Fibroblast of lung (primary cell): ENCODE measurements around the gene SMIM24.

ENCODE experiments used
- CTCF ChIP-seq, 2 donors: IDR thresholded peaks in 1 of 2; conservative IDR thresholded peaks in 1 of 2; 1 replicate in 1 of 2; 2 replicates in 1 of 2; pipeline ENCODE4 v1.5.1; 2011 to 2012; ENCODE audit warnings: low read length in 2 of 2, control low read depth in 1 of 2, inconsistent platforms in 1 of 2, low read depth in 1 of 2, mild to moderate bottlenecking in 1 of 2
- EZH2 ChIP-seq: IDR thresholded peaks from 2 replicates; pipeline ENCODE4 v1.5.1; 2012; ENCODE audit warnings: low read length, control low read depth, mild to moderate bottlenecking; ENCODE audit errors: missing control alignments

GRCh38 chr19:3456925-3457527 lies 23.3 kb downstream of the SMIM24 start:
- TF ChIP-seq CTCF (conservative IDR thresholded peaks at IDR 0.05 in 1 of 2, IDR thresholded peaks at IDR 0.05 in 1 of 2; ENCODE audit: low read depth in 1 of 2, low read length in 2 of 2), result no peak
- no peak for TF ChIP-seq EZH2
